GM19328 (cell line): Measurements from ENCODE around the gene AK4.
A peak's percentile ranks its signal among the peaks of the same experiment; 100 is the strongest.

Source experiments
- ATAC-seq: cut with Tn5 transposase; IDR thresholded peaks from one replicate; pipeline ENCODE4 v1.9.1; 2021; ENCODE audit warnings: mild to moderate bottlenecking, moderate library complexity; ENCODE audit not compliant: unreplicated experiment

The AK4 gene

GRCh38 chr1:65243491-65243890 is 95.5 kb downstream of the AK4 start:
- ATAC-seq = no peak

- ATAC-seq = no peak
These were observed 97.3 kb downstream of the AK4 start for GRCh38 chr1:65245295-65245694.

GRCh38 chr1:65247419-65248359 is 99.7 kb downstream of the AK4 start:
- no peak for ATAC-seq

GRCh38 chr1:65250826-65251225 is 102.8 kb downstream of the AK4 start:
- ATAC-seq = no peak

- peak; percentile 34 for ATAC-seq
These were observed 105.9 kb downstream of the AK4 start for GRCh38 chr1:65253800-65254319.

GRCh38 chr1:65254320-65255034 is 106.5 kb downstream of the AK4 start:
- ATAC-seq = peak; percentile 97

- no peak for ATAC-seq
These were observed 107.1 kb downstream of the AK4 start for GRCh38 chr1:65255035-65255655.

GRCh38 chr1:65255656-65256050 is 107.7 kb downstream of the AK4 start:
- ATAC-seq = no peak

- no peak for ATAC-seq
These were observed 109.1 kb downstream of the AK4 start for GRCh38 chr1:65256860-65257708.

- ATAC-seq = no peak
These were observed 110.1 kb downstream of the AK4 start for GRCh38 chr1:65258106-65258505.

- ATAC-seq = no peak
These were observed 111.8 kb downstream of the AK4 start for GRCh38 chr1:65259816-65260215.

GRCh38 chr1:65260851-65261473 is 113.0 kb downstream of the AK4 start:
- no peak for ATAC-seq

- ATAC-seq = no peak
These were observed 115.3 kb downstream of the AK4 start for GRCh38 chr1:65263286-65263685.

- ATAC-seq = no peak
These were observed 116.4 kb downstream of the AK4 start for GRCh38 chr1:65264197-65264929.

GRCh38 chr1:65265296-65265650 is 117.3 kb downstream of the AK4 start:
- ATAC-seq = no peak

GRCh38 chr1:65265651-65266351 is 117.8 kb downstream of the AK4 start:
- ATAC-seq = peak; percentile 73

- ATAC-seq = no peak
These were observed 118.5 kb downstream of the AK4 start for GRCh38 chr1:65266476-65266875.

- no peak for ATAC-seq
These were observed 119.3 kb downstream of the AK4 start for GRCh38 chr1:65267271-65267670.

- ATAC-seq = no peak
These were observed 119.7 kb downstream of the AK4 start for GRCh38 chr1:65267683-65268082.
